Fibroblast of lung (primary cell): Measurements from ENCODE around the gene SLC4A2. TPM values are rescaled to one million over a fixed set of nuclear protein-coding genes. Genes with fewer than 3 reads are reported as not detected.
A peak's percentile ranks its signal among the peaks of the same experiment; 100 is the strongest.

ENCODE experiments used
- DNase-seq, 2 donors: peaks; one replicate each; pipeline versions ENCODE4 v3.0.0 to v3.0.0-alpha.2; 2010; ENCODE audit warnings: low read depth in 2 of 2
- H2AFZ ChIP-seq: 2 replicates; pipeline ENCODE4 v1.5.1; 2012; ENCODE audit warnings: low read length, control low read depth, inconsistent platforms
- H3K27ac ChIP-seq: 2 replicates; pipeline ENCODE4 v1.5.1; 2011; ENCODE audit warnings: low read length, control low read depth; ENCODE audit not compliant: insufficient read depth
- H3K27me3 ChIP-seq: 2 replicates; pipeline ENCODE4 v1.5.1; 2011; ENCODE audit warnings: mild to moderate bottlenecking, low read length; ENCODE audit not compliant: control insufficient read depth, insufficient read depth
- H3K36me3 ChIP-seq: 2 replicates; pipeline ENCODE4 v1.5.1; 2011; ENCODE audit warnings: low read length; ENCODE audit not compliant: control insufficient read depth, insufficient read depth
- H3K4me1 ChIP-seq: 2 replicates; pipeline ENCODE4 v1.5.1; 2011; ENCODE audit warnings: low read length; ENCODE audit not compliant: control insufficient read depth, insufficient read depth; ENCODE audit errors: extremely low read depth
- H3K4me2 ChIP-seq: 2 replicates; pipeline ENCODE4 v1.5.1; 2011; ENCODE audit warnings: low read length, control low read depth; ENCODE audit not compliant: insufficient read depth; ENCODE audit errors: extremely low read depth
- H3K4me3 ChIP-seq, 4 experiments: fragments of 200-600 bp in 1 of 4; sonication (generic) in 1 of 4; replicated peaks in 1 of 4; 2 replicates each; pipeline ENCODE4 v1.5.1; 2011 to 2016; ENCODE audit warnings: low read length in 4 of 4, low read depth in 3 of 4, mild to moderate bottlenecking in 3 of 4, control low read depth in 2 of 4, inconsistent platforms in 1 of 4, mixed read lengths in 1 of 4; ENCODE audit not compliant: insufficient read depth in 1 of 4; ENCODE audit errors: control extremely low read depth in 1 of 4
- H3K79me2 ChIP-seq: 2 replicates; pipeline ENCODE4 v1.5.1; 2012; ENCODE audit warnings: mild to moderate bottlenecking, low read length, inconsistent platforms; ENCODE audit not compliant: control insufficient read depth, insufficient read depth
- H3K9ac ChIP-seq: 2 replicates; pipeline ENCODE4 v1.5.1; 2011; ENCODE audit warnings: mild to moderate bottlenecking, low read length, control low read depth; ENCODE audit not compliant: insufficient read depth
- H3K9me3 ChIP-seq: 2 replicates; pipeline ENCODE4 v1.5.1; 2012; ENCODE audit warnings: low read depth, low read length; ENCODE audit not compliant: control insufficient read depth, insufficient read depth
- H4K20me1 ChIP-seq: 2 replicates; pipeline ENCODE4 v1.5.1; 2011; ENCODE audit warnings: low read length; ENCODE audit not compliant: control insufficient read depth, insufficient read depth; ENCODE audit errors: extremely low read depth
- EZH2 ChIP-seq: IDR thresholded peaks from 2 replicates; pipeline ENCODE4 v1.5.1; 2012; ENCODE audit warnings: low read length, control low read depth, mild to moderate bottlenecking; ENCODE audit errors: missing control alignments
- polyA plus RNA-seq, 2 donors: library from polyadenylated mRNA; depleted of rRNA in 1 of 2; stranded (reverse) in 1 of 2; unstranded in 1 of 2; fragments of >200 nt; gene quantifications; 2 replicates each; pipeline ENCODE4 v1.2.1, GENCODE V29; 2011 to 2012; ENCODE audit warnings: missing spikeins in 1 of 2
- total RNA-seq: library from RNA; depleted of rRNA; stranded (reverse); fragments of >200 nt; gene quantifications from 2 replicates; pipeline ENCODE4 v1.2.1, GENCODE V29; 2014
- TF ChIP-seq, protein P1 (sequence below), 2 donors: IDR thresholded peaks in 1 of 2; conservative IDR thresholded peaks in 1 of 2; 1 replicate in 1 of 2; 2 replicates in 1 of 2; pipeline ENCODE4 v1.5.1; 2011 to 2012; ENCODE audit warnings: low read length in 2 of 2, control low read depth in 1 of 2, inconsistent platforms in 1 of 2, low read depth in 1 of 2, mild to moderate bottlenecking in 1 of 2

The SLC4A2 gene
- total and polyA plus RNA-seq, 2 donors (not counting 1 experiment from before 2014, with no cell fraction given): 30.5 to 61.8 TPM

DNA sequence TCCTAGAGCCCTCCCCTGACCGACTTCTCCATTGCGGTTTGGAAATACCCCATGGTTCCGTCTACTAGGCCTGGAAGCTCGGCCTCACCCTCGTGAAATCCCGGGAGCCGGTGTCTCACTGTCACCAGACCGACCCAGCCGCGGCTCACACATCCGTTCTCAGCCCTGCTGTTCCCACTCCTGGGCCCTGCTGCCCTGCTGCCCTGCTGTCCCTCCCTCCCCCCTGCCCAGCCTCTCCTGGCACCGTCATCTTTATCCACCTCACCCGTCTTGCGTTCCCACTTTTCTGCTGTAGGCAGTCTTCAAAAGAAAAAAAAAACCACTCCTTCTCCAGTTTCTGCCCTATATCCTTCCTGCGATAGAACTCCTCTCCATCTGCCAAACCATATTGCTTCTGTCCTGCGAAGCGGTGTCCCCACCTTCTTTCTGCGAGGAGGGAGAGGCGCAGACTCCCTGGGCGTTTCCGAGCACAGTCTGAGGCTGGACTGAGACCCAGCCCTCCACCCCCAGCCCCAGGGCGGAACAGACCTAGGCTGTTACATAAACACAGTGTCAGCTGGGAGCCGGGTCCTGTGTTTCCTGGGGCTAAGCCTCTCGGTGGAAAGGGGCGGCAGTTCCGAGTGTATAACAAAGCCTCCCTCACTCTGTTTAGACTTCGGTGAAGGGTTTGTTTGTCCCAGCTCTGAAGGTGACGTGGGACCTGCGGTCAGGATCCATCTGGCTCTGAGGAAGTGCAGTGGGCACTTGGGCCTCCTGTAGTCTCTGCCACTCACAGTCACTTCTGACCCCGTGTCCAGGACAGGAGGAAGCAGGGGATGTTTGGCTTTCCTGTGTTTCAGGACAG lies 29.7 kb downstream of the SLC4A2 start:
- peak overlapping the region; percentile 3 for H2AFZ ChIP-seq
- TF ChIP-seq, protein P1, sequence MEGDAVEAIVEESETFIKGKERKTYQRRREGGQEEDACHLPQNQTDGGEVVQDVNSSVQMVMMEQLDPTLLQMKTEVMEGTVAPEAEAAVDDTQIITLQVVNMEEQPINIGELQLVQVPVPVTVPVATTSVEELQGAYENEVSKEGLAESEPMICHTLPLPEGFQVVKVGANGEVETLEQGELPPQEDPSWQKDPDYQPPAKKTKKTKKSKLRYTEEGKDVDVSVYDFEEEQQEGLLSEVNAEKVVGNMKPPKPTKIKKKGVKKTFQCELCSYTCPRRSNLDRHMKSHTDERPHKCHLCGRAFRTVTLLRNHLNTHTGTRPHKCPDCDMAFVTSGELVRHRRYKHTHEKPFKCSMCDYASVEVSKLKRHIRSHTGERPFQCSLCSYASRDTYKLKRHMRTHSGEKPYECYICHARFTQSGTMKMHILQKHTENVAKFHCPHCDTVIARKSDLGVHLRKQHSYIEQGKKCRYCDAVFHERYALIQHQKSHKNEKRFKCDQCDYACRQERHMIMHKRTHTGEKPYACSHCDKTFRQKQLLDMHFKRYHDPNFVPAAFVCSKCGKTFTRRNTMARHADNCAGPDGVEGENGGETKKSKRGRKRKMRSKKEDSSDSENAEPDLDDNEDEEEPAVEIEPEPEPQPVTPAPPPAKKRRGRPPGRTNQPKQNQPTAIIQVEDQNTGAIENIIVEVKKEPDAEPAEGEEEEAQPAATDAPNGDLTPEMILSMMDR (conservative IDR thresholded peaks at IDR 0.05 in 1 of 2, IDR thresholded peaks at IDR 0.05 in 1 of 2; ENCODE audit: low read depth in 1 of 2, low read length in 2 of 2): no peak
- no peak for TF ChIP-seq EZH2
- no peaks in the 10 kb centered on the region for H3K36me3 ChIP-seq
- peak overlapping the region; percentile 58 for H3K9ac ChIP-seq
- no peaks in the 10 kb centered on the region for H3K9me3 ChIP-seq
- peaks cover 21% of the 10 kb centered on the region for H3K4me1 ChIP-seq
- peak overlapping the region; percentile 96 for H3K4me2 ChIP-seq
- H3K4me3 ChIP-seq: peak overlapping the region; percentile 61 to 96 (median 81)
- H3K27ac ChIP-seq: peak overlapping the region; percentile 88
- H4K20me1 ChIP-seq: no peaks in the 10 kb centered on the region
- H3K27me3 ChIP-seq: no peaks in the 10 kb centered on the region
- peaks cover 71% of the 10 kb centered on the region for H3K79me2 ChIP-seq
- peak; percentile 63 to 70 for DNase-seq

DNA sequence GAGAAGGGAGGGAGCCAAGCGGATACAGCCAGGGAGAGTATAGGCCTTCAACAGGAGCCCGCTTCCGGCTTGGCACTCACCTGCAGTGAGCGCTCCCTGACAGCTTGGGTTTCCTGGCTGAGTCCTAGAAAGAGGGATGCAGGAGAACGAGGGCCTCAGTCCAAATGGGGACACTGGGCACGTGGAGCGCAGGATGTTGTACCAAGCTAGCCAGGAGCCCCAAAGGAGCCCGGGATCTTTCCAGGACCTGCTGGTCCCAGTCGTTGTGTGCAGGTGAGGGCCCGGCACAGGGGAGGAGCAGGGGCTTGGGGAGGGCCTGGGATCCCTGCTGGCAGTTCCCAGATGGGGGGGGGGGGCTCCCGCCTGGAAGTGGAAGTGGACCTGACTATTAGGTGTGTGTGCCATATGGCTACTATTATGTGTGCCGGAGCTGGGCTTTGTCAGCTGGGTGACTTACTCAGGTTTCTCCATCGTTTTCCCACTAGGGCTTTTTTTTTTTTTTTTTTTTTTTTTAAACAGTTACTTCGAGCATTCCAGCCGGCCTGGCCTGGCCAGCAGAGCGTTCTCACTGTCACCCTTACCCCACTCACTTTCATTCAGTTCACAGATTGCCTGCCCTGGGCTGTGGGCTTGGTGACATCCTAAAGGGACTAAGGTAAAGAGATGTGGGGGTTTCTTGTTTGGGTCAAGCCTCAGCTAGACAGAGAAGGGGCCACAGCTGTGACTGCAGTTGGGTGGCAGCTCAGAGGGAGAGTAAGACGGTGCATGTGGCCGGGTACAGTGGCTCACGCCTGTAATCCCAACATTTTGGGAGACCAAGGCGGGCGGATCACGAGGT lies 30.7 kb downstream of the SLC4A2 start:
- Histone ChIP-seq H3K36me3 (no peaks in the 10 kb centered on the region), H3K9me3 (no peaks in the 10 kb centered on the region), H3K9ac (peak overlapping the region; percentile 1), H2AFZ (no peak overlapping the region), H3K4me1 (peaks cover 21% of the 10 kb centered on the region), H3K27ac (peak overlapping the region; percentile 88), H3K27me3 (no peaks in the 10 kb centered on the region), H3K79me2 (peaks cover 82% of the 10 kb centered on the region), H3K4me2 (peak overlapping the region; percentile 96), H3K4me3 (peak overlapping the region in 1 of 4 experiments; percentile 79), H4K20me1 (no peaks in the 10 kb centered on the region)
- DNase-seq: no peak
- TF ChIP-seq, protein P1 (conservative IDR thresholded peaks at IDR 0.05 in 1 of 2, IDR thresholded peaks at IDR 0.05 in 1 of 2; ENCODE audit: low read depth in 1 of 2, low read length in 2 of 2): no peak
- TF ChIP-seq EZH2: no peak

DNA sequence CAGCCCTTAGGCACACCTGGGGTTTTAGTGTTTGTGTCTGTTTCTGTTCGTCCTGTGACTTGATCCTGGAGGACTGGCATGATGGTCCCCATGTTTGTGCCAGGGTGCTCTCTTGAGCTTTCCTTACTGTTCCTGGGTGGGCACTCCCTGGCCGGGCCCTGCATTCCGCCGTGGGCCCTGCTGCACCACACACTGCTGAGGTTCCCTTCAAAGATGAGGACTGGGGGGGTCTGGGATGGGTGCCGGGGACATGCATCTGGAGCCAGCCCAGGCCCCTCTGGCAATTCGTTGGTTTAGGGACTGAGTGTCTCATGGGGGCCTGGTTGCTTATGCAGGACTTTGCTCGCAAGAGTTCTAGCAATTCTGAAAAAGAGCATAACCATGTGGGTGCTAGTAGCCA lies 31.6 kb downstream of the SLC4A2 start:
- Histone ChIP-seq H3K9me3 (no peaks in the 10 kb centered on the region), H3K27me3 (no peaks in the 10 kb centered on the region), H2AFZ (no peak overlapping the region), H3K27ac (no peak overlapping the region), H4K20me1 (no peaks in the 10 kb centered on the region), H3K4me1 (peaks cover 20% of the 10 kb centered on the region), H3K4me3 (no peak overlapping the region), H3K36me3 (no peaks in the 10 kb centered on the region), H3K9ac (no peak overlapping the region), H3K4me2 (no peak overlapping the region), H3K79me2 (peaks cover 90% of the 10 kb centered on the region)
- no peak for TF ChIP-seq EZH2
- TF ChIP-seq, protein P1 (conservative IDR thresholded peaks at IDR 0.05 in 1 of 2, IDR thresholded peaks at IDR 0.05 in 1 of 2; ENCODE audit: low read depth in 1 of 2, low read length in 2 of 2): no peak
- DNase-seq: no peak
